ENCODE measurements around the gene FAF1. TPM values are rescaled to one million over a fixed set of nuclear protein-coding genes. Genes with fewer than 3 reads are reported as not detected.

The FAF1 gene
- total RNA-seq, 1 donor from 2014 or later: 52.0 TPM

DNA sequence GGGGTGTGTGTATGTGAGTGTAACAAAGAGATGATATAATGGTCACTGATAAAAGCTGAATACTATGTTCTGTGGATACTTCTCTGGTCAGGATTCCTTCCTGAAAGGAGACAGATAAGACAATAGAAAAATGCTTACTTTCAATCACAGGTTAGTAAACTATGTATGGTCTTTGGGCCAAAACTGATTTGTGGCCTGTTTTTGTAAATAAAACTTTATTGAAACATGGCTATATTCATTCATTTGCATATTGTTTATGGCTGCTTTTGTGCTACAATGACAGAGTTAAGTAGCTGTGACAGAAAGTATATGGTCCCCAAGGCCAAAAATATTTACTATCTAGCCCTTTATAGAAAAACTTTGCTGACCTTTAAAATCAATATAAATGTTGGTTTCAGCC, 454.6 kb downstream of the FAF1 start:
- Mint-ChIP-seq H3K4me3 (ENCODE audit: unreplicated experiment) (no peak overlapping the region), H3K27me3 (ENCODE audit: unreplicated experiment) (no peaks in the 10 kb centered on the region), H3K36me3 (ENCODE audit: unreplicated experiment) (peaks cover 25% of the 10 kb centered on the region), H3K27ac (ENCODE audit: unreplicated experiment) (no peak overlapping the region), H3K4me1 (ENCODE audit: unreplicated experiment) (no peaks in the 10 kb centered on the region), H3K9me3 (ENCODE audit: unreplicated experiment) (peaks cover 21% of the 10 kb centered on the region)
- TF ChIP-seq, protein P1, sequence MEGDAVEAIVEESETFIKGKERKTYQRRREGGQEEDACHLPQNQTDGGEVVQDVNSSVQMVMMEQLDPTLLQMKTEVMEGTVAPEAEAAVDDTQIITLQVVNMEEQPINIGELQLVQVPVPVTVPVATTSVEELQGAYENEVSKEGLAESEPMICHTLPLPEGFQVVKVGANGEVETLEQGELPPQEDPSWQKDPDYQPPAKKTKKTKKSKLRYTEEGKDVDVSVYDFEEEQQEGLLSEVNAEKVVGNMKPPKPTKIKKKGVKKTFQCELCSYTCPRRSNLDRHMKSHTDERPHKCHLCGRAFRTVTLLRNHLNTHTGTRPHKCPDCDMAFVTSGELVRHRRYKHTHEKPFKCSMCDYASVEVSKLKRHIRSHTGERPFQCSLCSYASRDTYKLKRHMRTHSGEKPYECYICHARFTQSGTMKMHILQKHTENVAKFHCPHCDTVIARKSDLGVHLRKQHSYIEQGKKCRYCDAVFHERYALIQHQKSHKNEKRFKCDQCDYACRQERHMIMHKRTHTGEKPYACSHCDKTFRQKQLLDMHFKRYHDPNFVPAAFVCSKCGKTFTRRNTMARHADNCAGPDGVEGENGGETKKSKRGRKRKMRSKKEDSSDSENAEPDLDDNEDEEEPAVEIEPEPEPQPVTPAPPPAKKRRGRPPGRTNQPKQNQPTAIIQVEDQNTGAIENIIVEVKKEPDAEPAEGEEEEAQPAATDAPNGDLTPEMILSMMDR (IDR thresholded peaks at IDR 0.05): no peak
- no peak for DNase-seq (ENCODE audit: extremely low spot score, unreplicated experiment)

DNA sequence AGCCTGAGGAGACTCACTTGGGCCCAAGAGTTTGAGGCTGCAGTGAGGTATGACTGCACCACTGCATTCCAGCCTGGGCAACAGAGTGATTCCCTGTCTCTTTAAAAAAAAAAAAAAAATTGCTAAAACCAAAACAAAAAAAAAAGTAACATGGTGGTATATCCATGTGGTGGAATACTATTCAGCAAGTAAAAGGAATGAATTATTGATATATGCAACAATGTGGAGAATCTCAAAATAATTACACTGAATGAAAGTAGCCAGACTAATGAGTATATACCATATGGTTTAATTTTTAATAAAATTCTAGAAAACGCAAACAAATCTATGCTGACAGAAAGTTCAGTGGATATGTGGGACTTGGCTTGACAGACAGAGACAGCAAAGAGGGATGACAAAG, 456.6 kb downstream of the FAF1 start:
- peaks cover 27% of the 10 kb centered on the region for H3K36me3 Mint-ChIP-seq (ENCODE audit: unreplicated experiment)
- H3K27ac Mint-ChIP-seq (ENCODE audit: unreplicated experiment): no peak overlapping the region
- H3K27me3 Mint-ChIP-seq (ENCODE audit: unreplicated experiment): no peaks in the 10 kb centered on the region
- no peaks in the 10 kb centered on the region for H3K4me1 Mint-ChIP-seq (ENCODE audit: unreplicated experiment)
- no peak overlapping the region for H3K4me3 Mint-ChIP-seq (ENCODE audit: unreplicated experiment)
- DNase-seq (ENCODE audit: extremely low spot score, unreplicated experiment): no peak
- TF ChIP-seq, protein P1 (IDR thresholded peaks at IDR 0.05): no peak
- peaks cover 21% of the 10 kb centered on the region for H3K9me3 Mint-ChIP-seq (ENCODE audit: unreplicated experiment)

DNA sequence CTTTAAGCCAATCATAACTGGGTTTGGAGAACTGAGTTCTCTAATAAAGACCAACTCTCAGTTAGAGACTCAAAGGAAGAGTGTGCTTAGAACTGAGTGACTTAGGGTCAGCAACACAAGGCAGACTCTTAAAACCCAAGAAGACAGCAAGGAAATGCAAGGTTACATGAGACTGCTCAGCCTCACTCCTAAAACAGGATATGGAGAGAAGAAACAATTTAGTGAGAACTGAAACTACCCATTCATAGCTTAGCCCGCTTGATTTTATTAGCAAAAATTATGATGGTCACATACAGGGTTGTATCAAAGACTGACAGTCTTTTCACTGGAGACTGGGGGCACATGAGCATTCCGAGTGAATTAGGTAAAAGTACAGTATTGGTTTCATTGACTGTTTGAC, 457.9 kb downstream of the FAF1 start:
- Mint-ChIP-seq H3K9me3 (ENCODE audit: unreplicated experiment) (peaks cover 16% of the 10 kb centered on the region), H3K27me3 (ENCODE audit: unreplicated experiment) (no peaks in the 10 kb centered on the region), H3K36me3 (ENCODE audit: unreplicated experiment) (peaks cover 31% of the 10 kb centered on the region), H3K4me3 (ENCODE audit: unreplicated experiment) (no peak overlapping the region), H3K27ac (ENCODE audit: unreplicated experiment) (no peak overlapping the region), H3K4me1 (ENCODE audit: unreplicated experiment) (no peaks in the 10 kb centered on the region)
- DNase-seq (ENCODE audit: extremely low spot score, unreplicated experiment): no peak
- TF ChIP-seq, protein P1 (IDR thresholded peaks at IDR 0.05): no peak

DNA sequence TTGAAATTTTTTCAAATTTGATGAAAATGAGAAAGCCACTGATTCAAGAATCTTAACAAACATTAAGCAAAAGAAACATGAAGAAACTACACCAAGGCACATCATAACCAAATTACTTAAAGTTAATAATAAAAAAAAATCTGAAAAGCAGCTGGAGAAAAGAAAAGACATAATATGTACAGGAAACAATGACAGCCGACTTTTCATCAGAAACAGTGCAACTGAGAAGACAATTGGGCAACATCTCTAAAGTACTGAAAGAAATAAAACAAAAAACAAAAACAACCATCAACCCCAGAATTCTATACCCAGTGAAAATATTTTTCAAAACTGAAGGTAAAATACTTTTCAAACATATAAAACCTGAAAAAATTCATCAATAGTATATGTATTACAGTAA, 463.1 kb downstream of the FAF1 start:
- TF ChIP-seq, protein P1 (IDR thresholded peaks at IDR 0.05): no peak
- Mint-ChIP-seq H3K27me3 (ENCODE audit: unreplicated experiment) (no peaks in the 10 kb centered on the region), H3K9me3 (ENCODE audit: unreplicated experiment) (peaks cover 14% of the 10 kb centered on the region), H3K4me3 (ENCODE audit: unreplicated experiment) (no peak overlapping the region), H3K4me1 (ENCODE audit: unreplicated experiment) (no peaks in the 10 kb centered on the region), H3K36me3 (ENCODE audit: unreplicated experiment) (peaks cover 31% of the 10 kb centered on the region), H3K27ac (ENCODE audit: unreplicated experiment) (no peak overlapping the region)
- no peak for DNase-seq (ENCODE audit: extremely low spot score, unreplicated experiment)

DNA sequence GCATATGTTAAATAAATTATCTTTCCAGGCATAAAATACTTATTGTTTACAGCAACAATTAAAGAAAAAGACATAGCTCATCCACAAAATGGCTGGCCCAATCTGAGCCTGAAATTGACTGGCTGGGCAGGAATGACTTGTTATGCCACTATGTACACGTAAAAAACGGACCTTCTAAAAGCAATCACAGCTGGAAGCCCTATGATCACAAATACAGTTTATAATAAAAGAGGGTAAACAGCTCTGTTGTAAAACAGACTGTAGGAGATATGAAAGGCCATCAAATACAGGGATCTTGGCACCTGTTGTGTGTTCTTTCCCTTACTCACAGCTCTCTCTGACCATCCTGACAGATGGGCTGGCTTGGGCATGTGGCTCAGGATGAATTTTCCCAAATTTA, 466.4 kb downstream of the FAF1 start:
- Mint-ChIP-seq H3K27me3 (ENCODE audit: unreplicated experiment) (no peaks in the 10 kb centered on the region), H3K27ac (ENCODE audit: unreplicated experiment) (no peak overlapping the region), H3K36me3 (ENCODE audit: unreplicated experiment) (peaks cover 42% of the 10 kb centered on the region), H3K4me1 (ENCODE audit: unreplicated experiment) (no peaks in the 10 kb centered on the region), H3K9me3 (ENCODE audit: unreplicated experiment) (peaks cover 14% of the 10 kb centered on the region), H3K4me3 (ENCODE audit: unreplicated experiment) (no peak overlapping the region)
- TF ChIP-seq, protein P1 (IDR thresholded peaks at IDR 0.05): no peak
- DNase-seq (ENCODE audit: extremely low spot score, unreplicated experiment): no peak
